Measurements from ENCODE around the gene KRTAP9-6. TPM values are rescaled to one million over a fixed set of nuclear protein-coding genes. Genes with fewer than 3 reads are reported as not detected.

The KRTAP9-6 gene
- polyA plus RNA-seq, 5 donors, result 0.13 to 0.25 (median 0.18) TPM

Other genes with a start within 250 kb of the KRTAP9-6 start
- not detected for gene KRTAP1-5, start 238.2 kb upstream of the KRTAP9-6 start, polyA plus RNA-seq (ENCODE audit: insufficient read depth in 1 of 5, insufficient read length in 5 of 5, low replicate concordance in 1 of 5)
- gene KRTAP1-4, start 235.2 kb upstream of the KRTAP9-6 start, polyA plus RNA-seq (ENCODE audit: insufficient read depth in 1 of 5, insufficient read length in 5 of 5, low replicate concordance in 1 of 5), result not detected
- gene KRTAP1-3, start 230.5 kb upstream of the KRTAP9-6 start, polyA plus RNA-seq (ENCODE audit: insufficient read depth in 1 of 5, insufficient read length in 5 of 5, low replicate concordance in 1 of 5), result not detected
- gene KRTAP1-1, start 223.9 kb upstream of the KRTAP9-6 start, polyA plus RNA-seq (ENCODE audit: insufficient read depth in 1 of 5, insufficient read length in 5 of 5, low replicate concordance in 1 of 5), result not detected
- not detected for gene KRTAP2-1, start 218.1 kb upstream of the KRTAP9-6 start, polyA plus RNA-seq (ENCODE audit: insufficient read depth in 1 of 5, insufficient read length in 5 of 5, low replicate concordance in 1 of 5)
- gene KRTAP2-2, start 210.1 kb upstream of the KRTAP9-6 start, polyA plus RNA-seq (ENCODE audit: insufficient read depth in 1 of 5, insufficient read length in 5 of 5, low replicate concordance in 1 of 5), result not detected
- gene KRTAP2-3, start 205.3 kb upstream of the KRTAP9-6 start, polyA plus RNA-seq (ENCODE audit: insufficient read depth in 1 of 5, insufficient read length in 5 of 5, low replicate concordance in 1 of 5), result not detected
- gene KRTAP2-4, start 199.5 kb upstream of the KRTAP9-6 start, polyA plus RNA-seq (ENCODE audit: insufficient read depth in 1 of 5, insufficient read length in 5 of 5, low replicate concordance in 1 of 5), result not detected
- gene KRTAP4-7, start 181.2 kb upstream of the KRTAP9-6 start, polyA plus RNA-seq (ENCODE audit: insufficient read depth in 1 of 5, insufficient read length in 5 of 5, low replicate concordance in 1 of 5), result not detected
- not detected for gene KRTAP4-8, start 167.2 kb upstream of the KRTAP9-6 start, polyA plus RNA-seq (ENCODE audit: insufficient read depth in 1 of 5, insufficient read length in 5 of 5, low replicate concordance in 1 of 5)
- gene KRTAP4-16, start 163.2 kb upstream of the KRTAP9-6 start, polyA plus RNA-seq (ENCODE audit: insufficient read depth in 1 of 5, insufficient read length in 5 of 5, low replicate concordance in 1 of 5), result not detected
- gene KRTAP4-9, start 160.0 kb upstream of the KRTAP9-6 start, polyA plus RNA-seq (ENCODE audit: insufficient read depth in 1 of 5, insufficient read length in 5 of 5, low replicate concordance in 1 of 5), result not detected
- under 1 TPM in 1 of 5 donors, not detected in 4; 0.13 TPM for gene KRTAP4-11, start 147.0 kb upstream of the KRTAP9-6 start, polyA plus RNA-seq (ENCODE audit: insufficient read depth in 1 of 5, insufficient read length in 5 of 5, low replicate concordance in 1 of 5)
- not detected for gene KRTAP4-12, start 141.2 kb upstream of the KRTAP9-6 start, polyA plus RNA-seq (ENCODE audit: insufficient read depth in 1 of 5, insufficient read length in 5 of 5, low replicate concordance in 1 of 5)
- not detected for gene KRTAP4-6, start 124.8 kb upstream of the KRTAP9-6 start, polyA plus RNA-seq (ENCODE audit: insufficient read depth in 1 of 5, insufficient read length in 5 of 5, low replicate concordance in 1 of 5)
- not detected for gene KRTAP4-5, start 115.6 kb upstream of the KRTAP9-6 start, polyA plus RNA-seq (ENCODE audit: insufficient read depth in 1 of 5, insufficient read length in 5 of 5, low replicate concordance in 1 of 5)
- gene KRTAP4-4, start 104.6 kb upstream of the KRTAP9-6 start, polyA plus RNA-seq (ENCODE audit: insufficient read depth in 1 of 5, insufficient read length in 5 of 5, low replicate concordance in 1 of 5), result not detected
- not detected for gene KRTAP4-3, start 97.2 kb upstream of the KRTAP9-6 start, polyA plus RNA-seq (ENCODE audit: insufficient read depth in 1 of 5, insufficient read length in 5 of 5, low replicate concordance in 1 of 5)
- not detected for gene KRTAP4-2, start 87.2 kb upstream of the KRTAP9-6 start, polyA plus RNA-seq (ENCODE audit: insufficient read depth in 1 of 5, insufficient read length in 5 of 5, low replicate concordance in 1 of 5)
- gene KRTAP4-1, start 80.5 kb upstream of the KRTAP9-6 start, polyA plus RNA-seq (ENCODE audit: insufficient read depth in 1 of 5, insufficient read length in 5 of 5, low replicate concordance in 1 of 5), result not detected
- gene KRTAP9-1, start 75.5 kb upstream of the KRTAP9-6 start, polyA plus RNA-seq (ENCODE audit: insufficient read depth in 1 of 5, insufficient read length in 5 of 5, low replicate concordance in 1 of 5), result not detected
- not detected for gene KRTAP9-2, start 38.7 kb upstream of the KRTAP9-6 start, polyA plus RNA-seq (ENCODE audit: insufficient read depth in 1 of 5, insufficient read length in 5 of 5, low replicate concordance in 1 of 5)
- not detected for gene KRTAP9-3, start 32.9 kb upstream of the KRTAP9-6 start, polyA plus RNA-seq (ENCODE audit: insufficient read depth in 1 of 5, insufficient read length in 5 of 5, low replicate concordance in 1 of 5)
- not detected for gene KRTAP9-8, start 27.4 kb upstream of the KRTAP9-6 start, polyA plus RNA-seq (ENCODE audit: insufficient read depth in 1 of 5, insufficient read length in 5 of 5, low replicate concordance in 1 of 5)
- not detected for gene KRTAP9-4, start 15.7 kb upstream of the KRTAP9-6 start, polyA plus RNA-seq (ENCODE audit: insufficient read depth in 1 of 5, insufficient read length in 5 of 5, low replicate concordance in 1 of 5)
- not detected for gene KRTAP9-9, start 10.0 kb upstream of the KRTAP9-6 start, polyA plus RNA-seq (ENCODE audit: insufficient read depth in 1 of 5, insufficient read length in 5 of 5, low replicate concordance in 1 of 5)
- gene KRTAP9-7, start 10.3 kb downstream of the KRTAP9-6 start, polyA plus RNA-seq (ENCODE audit: insufficient read depth in 1 of 5, insufficient read length in 5 of 5, low replicate concordance in 1 of 5), result not detected
- not detected for gene KRTAP29-1, start 37.5 kb downstream of the KRTAP9-6 start, polyA plus RNA-seq (ENCODE audit: insufficient read depth in 1 of 5, insufficient read length in 5 of 5, low replicate concordance in 1 of 5)
- gene KRTAP16-1, start 43.9 kb downstream of the KRTAP9-6 start, polyA plus RNA-seq (ENCODE audit: insufficient read depth in 1 of 5, insufficient read length in 5 of 5, low replicate concordance in 1 of 5), result not detected
- not detected for gene KRTAP17-1, start 50.3 kb downstream of the KRTAP9-6 start, polyA plus RNA-seq (ENCODE audit: insufficient read depth in 1 of 5, insufficient read length in 5 of 5, low replicate concordance in 1 of 5)
- gene KRT33A, start 85.5 kb downstream of the KRTAP9-6 start, polyA plus RNA-seq (ENCODE audit: insufficient read depth in 1 of 5, insufficient read length in 5 of 5, low replicate concordance in 1 of 5), result not detected
- not detected for gene KRT33B, start 104.4 kb downstream of the KRTAP9-6 start, polyA plus RNA-seq (ENCODE audit: insufficient read depth in 1 of 5, insufficient read length in 5 of 5, low replicate concordance in 1 of 5)
- not detected for gene KRT34, start 116.9 kb downstream of the KRTAP9-6 start, polyA plus RNA-seq (ENCODE audit: insufficient read depth in 1 of 5, insufficient read length in 5 of 5, low replicate concordance in 1 of 5)
- gene KRT31, start 132.2 kb downstream of the KRTAP9-6 start, polyA plus RNA-seq (ENCODE audit: insufficient read depth in 1 of 5, insufficient read length in 5 of 5, low replicate concordance in 1 of 5), result under 1 TPM in 1 of 5 donors, not detected in 4; 0.32 TPM
- not detected for gene KRT37, start 159.2 kb downstream of the KRTAP9-6 start, polyA plus RNA-seq (ENCODE audit: insufficient read depth in 1 of 5, insufficient read length in 5 of 5, low replicate concordance in 1 of 5)
- not detected for gene KRT38, start 175.6 kb downstream of the KRTAP9-6 start, polyA plus RNA-seq (ENCODE audit: insufficient read depth in 1 of 5, insufficient read length in 5 of 5, low replicate concordance in 1 of 5)
- gene KRT32, start 202.0 kb downstream of the KRTAP9-6 start, polyA plus RNA-seq (ENCODE audit: insufficient read depth in 1 of 5, insufficient read length in 5 of 5, low replicate concordance in 1 of 5), result not detected
- not detected for gene KRT35, start 215.8 kb downstream of the KRTAP9-6 start, polyA plus RNA-seq (ENCODE audit: insufficient read depth in 1 of 5, insufficient read length in 5 of 5, low replicate concordance in 1 of 5)
- gene KRT36, start 224.5 kb downstream of the KRTAP9-6 start, polyA plus RNA-seq (ENCODE audit: insufficient read depth in 1 of 5, insufficient read length in 5 of 5, low replicate concordance in 1 of 5), result not detected
- gene KRT13, start 240.2 kb downstream of the KRTAP9-6 start, polyA plus RNA-seq (ENCODE audit: insufficient read depth in 1 of 5, insufficient read length in 5 of 5, low replicate concordance in 1 of 5), result under 1 TPM; 0.19 to 0.58 (median 0.38) TPM

All from right lung (tissue), 5 donors.